ENCODE measurements around the gene MSL1. TPM values are rescaled to one million over a fixed set of nuclear protein-coding genes. Genes with fewer than 3 reads are reported as not detected.

The MSL1 gene
- total RNA-seq, 1 donor from 2014 or later = 111 TPM

- DNase-seq (ENCODE audit: low read depth) = peak; percentile 83
These were observed 29.9 kb upstream of the MSL1 start for GRCh38 chr17:40091691-40092397.

GRCh38 chr17:40092581-40092980 is 29.2 kb upstream of the MSL1 start:
- DNase-seq (ENCODE audit: low read depth) = peak; percentile 74

- DNase-seq (ENCODE audit: low read depth) = no peak
These were observed 28.7 kb upstream of the MSL1 start for GRCh38 chr17:40093005-40093579.

- peak; percentile 77 for DNase-seq (ENCODE audit: low read depth)
These were observed 28.1 kb upstream of the MSL1 start for GRCh38 chr17:40093580-40094201.

- no peak for DNase-seq (ENCODE audit: low read depth)
These were observed 26.9 kb upstream of the MSL1 start for GRCh38 chr17:40094874-40095273.

GRCh38 chr17:40095351-40095943 is 26.3 kb upstream of the MSL1 start:
- peak; percentile 47 for DNase-seq (ENCODE audit: low read depth)

GRCh38 chr17:40095944-40096791 is 25.6 kb upstream of the MSL1 start:
- DNase-seq (ENCODE audit: low read depth) = no peak

GRCh38 chr17:40097087-40097486 is 24.7 kb upstream of the MSL1 start:
- no peak for DNase-seq (ENCODE audit: low read depth)

GRCh38 chr17:40097931-40098845 is 23.6 kb upstream of the MSL1 start:
- DNase-seq (ENCODE audit: low read depth) = peak; percentile 94

- DNase-seq (ENCODE audit: low read depth) = peak; percentile 100
These were observed 22.7 kb upstream of the MSL1 start for GRCh38 chr17:40098846-40099618.

- no peak for DNase-seq (ENCODE audit: low read depth)
These were observed 22.0 kb upstream of the MSL1 start for GRCh38 chr17:40099619-40100418.

GRCh38 chr17:40100419-40100668 is 21.4 kb upstream of the MSL1 start, which contains the start of gene NR1D1:
Gene NR1D1, minus strand, starts transcription at chr17:40100589. Its CDS starts 495 bp downstream, at chr17:40100094.
- no peak for DNase-seq (ENCODE audit: low read depth)

- peak; percentile 99 for DNase-seq (ENCODE audit: low read depth)
These were observed 21.0 kb upstream of the MSL1 start for GRCh38 chr17:40100669-40101366.

GRCh38 chr17:40101367-40102210 is 20.2 kb upstream of the MSL1 start:
- peak; percentile 10 for DNase-seq (ENCODE audit: low read depth)

GRCh38 chr17:40103071-40103661 is 18.6 kb upstream of the MSL1 start:
- DNase-seq (ENCODE audit: low read depth) = no peak

GRCh38 chr17:40103688-40104087 is 18.1 kb upstream of the MSL1 start:
- peak; percentile 69 for DNase-seq (ENCODE audit: low read depth)

All from myocyte (in vitro differentiated cells).